ENCODE results near the gene FOXD4L6.
"Not testable (repeated sequence)": the region's sequence is repeated elsewhere in the genome, so short reads cannot be mapped to it uniquely, and the experiment has no call there.

DNA sequence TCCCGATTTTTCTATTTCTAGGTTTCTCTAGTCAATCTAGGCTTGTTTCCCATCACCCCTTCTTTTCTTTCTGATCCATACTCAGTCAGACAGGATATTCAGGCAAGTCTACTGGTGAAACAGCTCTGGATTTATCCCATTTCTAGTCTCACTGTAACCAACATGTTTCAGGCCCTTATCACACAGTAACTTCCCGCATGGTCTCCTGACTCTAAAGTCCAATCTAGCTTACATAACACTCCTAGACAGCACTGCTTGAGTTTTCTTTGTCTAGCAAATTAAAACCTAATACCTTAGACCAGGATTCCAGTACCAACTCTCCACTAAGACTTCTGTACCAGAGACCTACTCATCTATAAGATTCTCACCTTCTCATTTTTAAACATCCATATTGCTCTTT, 13.4 kb upstream of the FOXD4L6 start:
- TF ChIP-seq, protein P1, sequence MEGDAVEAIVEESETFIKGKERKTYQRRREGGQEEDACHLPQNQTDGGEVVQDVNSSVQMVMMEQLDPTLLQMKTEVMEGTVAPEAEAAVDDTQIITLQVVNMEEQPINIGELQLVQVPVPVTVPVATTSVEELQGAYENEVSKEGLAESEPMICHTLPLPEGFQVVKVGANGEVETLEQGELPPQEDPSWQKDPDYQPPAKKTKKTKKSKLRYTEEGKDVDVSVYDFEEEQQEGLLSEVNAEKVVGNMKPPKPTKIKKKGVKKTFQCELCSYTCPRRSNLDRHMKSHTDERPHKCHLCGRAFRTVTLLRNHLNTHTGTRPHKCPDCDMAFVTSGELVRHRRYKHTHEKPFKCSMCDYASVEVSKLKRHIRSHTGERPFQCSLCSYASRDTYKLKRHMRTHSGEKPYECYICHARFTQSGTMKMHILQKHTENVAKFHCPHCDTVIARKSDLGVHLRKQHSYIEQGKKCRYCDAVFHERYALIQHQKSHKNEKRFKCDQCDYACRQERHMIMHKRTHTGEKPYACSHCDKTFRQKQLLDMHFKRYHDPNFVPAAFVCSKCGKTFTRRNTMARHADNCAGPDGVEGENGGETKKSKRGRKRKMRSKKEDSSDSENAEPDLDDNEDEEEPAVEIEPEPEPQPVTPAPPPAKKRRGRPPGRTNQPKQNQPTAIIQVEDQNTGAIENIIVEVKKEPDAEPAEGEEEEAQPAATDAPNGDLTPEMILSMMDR (IDR thresholded peaks at IDR 0.05; ENCODE audit: borderline replicate concordance, extremely low read depth, low read length, poor library complexity, severe bottlenecking), result not testable (repeated sequence)
- not testable (repeated sequence) for TF ChIP-seq EZH2 (IDR thresholded peaks at IDR 0.05; ENCODE audit: borderline replicate concordance, low read depth, low read length, severe bottlenecking)
